Upper lobe of right lung (tissue), 1 donor: ENCODE results near the gene PPP2R3A. TPM values are rescaled to one million over a fixed set of nuclear protein-coding genes. Genes with fewer than 3 reads are reported as not detected.
A peak's percentile ranks its signal among the peaks of the same experiment; 100 is the strongest.

Source experiments
- ATAC-seq: fragments of 200-7000 bp; cut with Tn5 transposase; one replicate; pipeline ENCODE4 v1.9.1; 2020; ENCODE audit warnings: mild to moderate bottlenecking, moderate library complexity
- DNase-seq: peaks from one replicate; pipeline ENCODE4 v3.0.0-alpha.2; 2020
- H3K27ac ChIP-seq: fragments of 200-600 bp; one replicate; pipeline ENCODE4 v1.8.0; 2022
- H3K27me3 ChIP-seq: fragments of 200-600 bp; one replicate; pipeline ENCODE4 v1.8.0; 2022; ENCODE audit warnings: mild to moderate bottlenecking
- H3K36me3 ChIP-seq: fragments of 200-600 bp; one replicate; pipeline ENCODE4 v1.8.0; 2022
- H3K4me1 ChIP-seq: fragments of 200-600 bp; one replicate; pipeline ENCODE4 v1.8.0; 2022
- H3K4me3 ChIP-seq: fragments of 200-600 bp; one replicate; pipeline ENCODE4 v1.8.0; 2022; ENCODE audit warnings: mild to moderate bottlenecking
- H3K9me3 ChIP-seq: fragments of 200-600 bp; one replicate; pipeline ENCODE4 v1.8.0; 2022
- CTCF ChIP-seq: fragments of 200-600 bp; IDR thresholded peaks from one replicate; pipeline ENCODE4 v1.8.0; 2022; ENCODE audit warnings: antibody characterized with exemption
- intact Hi-C: fragments of 100-400 bp; cut with DNase I; formaldehyde crosslinking; loops from one replicate; pipeline ENCODE4 v1.11.0; 2022
- total RNA-seq: library from RNA; stranded (reverse); fragmentation: NEBNext Ultra II Directional; extraction: Animal tissue kit (Norgen Biotek cat#: 25700); gene quantifications from one replicate; pipeline ENCODE4 v1.2.1, GENCODE V29; 2021
- donor health status: DM: no; HTN: yes; CAD: no; lungs with severe emphysema.

The PPP2R3A gene
- total RNA-seq, 1 donor from 2014 or later: 7.4 TPM

- intact Hi-C loops: loop anchor here (5.0 kb wide), 1 partner anchor 124 kb away; no protein-coding TSS in a partner anchor
- peak; percentile 46 for TF ChIP-seq CTCF
- H3K4me1 ChIP-seq: no peaks in the 10 kb centered on the region
- no peaks in the 10 kb centered on the region for H3K36me3 ChIP-seq
- no peaks in the 10 kb centered on the region for H3K9me3 ChIP-seq
- ATAC-seq: peak; percentile 58
- no peak overlapping the region for H3K4me3 ChIP-seq
- no peaks in the 10 kb centered on the region for H3K27me3 ChIP-seq
- DNase-seq: no peak
- no peak overlapping the region for H3K27ac ChIP-seq
Measured at GRCh38 chr3:135918600-135918999, 46.9 kb upstream of the PPP2R3A start.

- TF ChIP-seq CTCF: no peak
- H3K27me3 ChIP-seq: no peaks in the 10 kb centered on the region
- no peaks in the 10 kb centered on the region for H3K9me3 ChIP-seq
- H3K27ac ChIP-seq: no peak overlapping the region
- intact Hi-C loops: no loop called here
- ATAC-seq: no peak
- no peak for DNase-seq
- H3K4me3 ChIP-seq: no peak overlapping the region
- no peaks in the 10 kb centered on the region for H3K36me3 ChIP-seq
- no peaks in the 10 kb centered on the region for H3K4me1 ChIP-seq
Measured at GRCh38 chr3:135920275-135920674, 45.3 kb upstream of the PPP2R3A start.

- TF ChIP-seq CTCF: no peak
- H3K36me3 ChIP-seq: no peaks in the 10 kb centered on the region
- no peaks in the 10 kb centered on the region for H3K27me3 ChIP-seq
- intact Hi-C loops: no loop called here
- DNase-seq (no peak), ATAC-seq (no peak)
- H3K4me1 ChIP-seq: no peaks in the 10 kb centered on the region
- no peak overlapping the region for H3K27ac ChIP-seq
- no peak overlapping the region for H3K4me3 ChIP-seq
- no peaks in the 10 kb centered on the region for H3K9me3 ChIP-seq
Measured at GRCh38 chr3:135922903-135923250, 42.7 kb upstream of the PPP2R3A start.

- Histone ChIP-seq H3K36me3 (no peaks in the 10 kb centered on the region), H3K27ac (no peak overlapping the region), H3K4me3 (no peak overlapping the region), H3K27me3 (no peaks in the 10 kb centered on the region), H3K9me3 (no peaks in the 10 kb centered on the region), H3K4me1 (no peaks in the 10 kb centered on the region)
- ATAC-seq (no peak), DNase-seq (no peak)
- intact Hi-C loops: no loop called here
- TF ChIP-seq CTCF: no peak
Measured at GRCh38 chr3:135924506-135924905, 41.0 kb upstream of the PPP2R3A start.

GRCh38 chr3:135926664-135927063, 38.9 kb upstream of the PPP2R3A start:
- Histone ChIP-seq H3K27ac (no peak overlapping the region), H3K27me3 (no peaks in the 10 kb centered on the region), H3K4me3 (no peak overlapping the region), H3K36me3 (no peaks in the 10 kb centered on the region), H3K9me3 (no peaks in the 10 kb centered on the region), H3K4me1 (no peaks in the 10 kb centered on the region)
- intact Hi-C loops: no loop called here
- TF ChIP-seq CTCF: no peak
- DNase-seq (no peak), ATAC-seq (no peak)

- Histone ChIP-seq H3K36me3 (no peaks in the 10 kb centered on the region), H3K4me3 (no peak overlapping the region), H3K27ac (no peak overlapping the region), H3K9me3 (no peaks in the 10 kb centered on the region), H3K27me3 (no peaks in the 10 kb centered on the region), H3K4me1 (no peaks in the 10 kb centered on the region)
- intact Hi-C loops: no loop called here
- DNase-seq (no peak), ATAC-seq (no peak)
- no peak for TF ChIP-seq CTCF
Measured at GRCh38 chr3:135927155-135927554, 38.4 kb upstream of the PPP2R3A start.
